Tibial nerve (tissue), 4 donors: ENCODE data around the gene AGPS.

ENCODE experiments used
- EP300 ChIP-seq, 2 donors: sonication (generic); formaldehyde crosslinking; IDR thresholded peaks; one replicate each; pipeline ENCODE4 v1.6.1; 2017; ENCODE audit warnings: antibody characterized with exemption in 2 of 2, mild to moderate bottlenecking in 1 of 2
- POLR2A ChIP-seq, 2 donors: fragments of 450-650 bp; IDR thresholded peaks; one replicate each; pipeline ENCODE4 v1.6.1; 2017; ENCODE audit warnings: antibody characterized with exemption in 2 of 2, mild to moderate bottlenecking in 2 of 2, moderate library complexity in 2 of 2
- TF ChIP-seq, protein P1 (sequence below), 5 experiments: fragments of 200-600 bp in 3 of 5; fragments of 450-650 bp in 2 of 5; sonication (generic) in 3 of 5; IDR thresholded peaks; one replicate each; pipeline ENCODE4 v1.5.1; 2016 to 2019; ENCODE audit warnings: antibody characterized with exemption in 5 of 5, mild to moderate bottlenecking in 3 of 5, moderate library complexity in 2 of 5

DNA sequence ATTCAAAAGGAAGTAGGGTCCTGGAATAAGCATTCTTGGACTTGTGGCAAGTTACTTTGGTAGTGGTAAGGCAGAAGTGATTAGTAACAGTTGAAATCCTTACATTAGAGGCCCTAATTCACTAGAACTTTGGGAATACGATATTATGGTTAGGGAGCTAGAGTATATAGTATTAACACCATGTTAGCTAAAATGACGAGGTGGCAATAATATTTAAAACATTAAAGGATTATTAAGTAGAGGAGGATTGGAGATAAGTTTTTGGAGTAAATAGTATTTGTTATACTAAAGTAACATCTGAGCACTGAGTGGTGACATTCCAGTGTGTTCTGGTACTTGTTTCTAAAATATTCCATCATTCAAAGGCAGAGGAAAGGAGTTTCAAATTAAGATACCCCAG is 91.0 kb downstream of the AGPS start:
- TF ChIP-seq, protein P1, sequence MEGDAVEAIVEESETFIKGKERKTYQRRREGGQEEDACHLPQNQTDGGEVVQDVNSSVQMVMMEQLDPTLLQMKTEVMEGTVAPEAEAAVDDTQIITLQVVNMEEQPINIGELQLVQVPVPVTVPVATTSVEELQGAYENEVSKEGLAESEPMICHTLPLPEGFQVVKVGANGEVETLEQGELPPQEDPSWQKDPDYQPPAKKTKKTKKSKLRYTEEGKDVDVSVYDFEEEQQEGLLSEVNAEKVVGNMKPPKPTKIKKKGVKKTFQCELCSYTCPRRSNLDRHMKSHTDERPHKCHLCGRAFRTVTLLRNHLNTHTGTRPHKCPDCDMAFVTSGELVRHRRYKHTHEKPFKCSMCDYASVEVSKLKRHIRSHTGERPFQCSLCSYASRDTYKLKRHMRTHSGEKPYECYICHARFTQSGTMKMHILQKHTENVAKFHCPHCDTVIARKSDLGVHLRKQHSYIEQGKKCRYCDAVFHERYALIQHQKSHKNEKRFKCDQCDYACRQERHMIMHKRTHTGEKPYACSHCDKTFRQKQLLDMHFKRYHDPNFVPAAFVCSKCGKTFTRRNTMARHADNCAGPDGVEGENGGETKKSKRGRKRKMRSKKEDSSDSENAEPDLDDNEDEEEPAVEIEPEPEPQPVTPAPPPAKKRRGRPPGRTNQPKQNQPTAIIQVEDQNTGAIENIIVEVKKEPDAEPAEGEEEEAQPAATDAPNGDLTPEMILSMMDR (IDR thresholded peaks at IDR 0.05): no peak
- TF ChIP-seq POLR2A (IDR thresholded peaks at IDR 0.05) (no peak), EP300 (IDR thresholded peaks at IDR 0.05) (no peak)
